Panc1 (cell line): ENCODE measurements around the gene ZBTB8OS. TPM values are rescaled to one million over a fixed set of nuclear protein-coding genes. Genes with fewer than 3 reads are reported as not detected.

Source experiments
- ATAC-seq: fragments of 200-7000 bp; cut with Tn5 transposase; 2 replicates; pipeline ENCODE4 v1.9.1; 2020; ENCODE audit warnings: mild to moderate bottlenecking, moderate library complexity
- BruUV-seq: library from RNA; stranded (reverse); fragments of 400-500 nt; replicated peaks from 2 replicates; lab custom pipeline; 2021; lab: Mats Ljungman, UMichigan
- CTCF ChIA-PET: fragments of 300-600 bp; sonication (Branson Sonifier 250); formaldehyde crosslinking; loops from one replicate; lab custom pipeline; 2022; ENCODE audit warnings: antibody characterized with exemption; lab: Charles Lee
- POLR2A ChIA-PET: fragments of 300-600 bp; sonication (Branson Sonifier 250); formaldehyde crosslinking; loops from one replicate; lab custom pipeline; 2022; ENCODE audit warnings: antibody characterized with exemption; lab: Charles Lee
- DNase-seq: peaks from one replicate; pipeline ENCODE4 v3.0.0-alpha.2; 2010; ENCODE audit warnings: low read depth, low spot score
- H3K27ac ChIP-seq: 2 replicates; pipeline ENCODE4 v1.5.1; 2011; ENCODE audit warnings: mild to moderate bottlenecking, low read length, inconsistent platforms
- H3K27me3 ChIP-seq: fragments of 200-500 bp; sonication (Bioruptor generic); 2 replicates; pipeline ENCODE4 v1.6.0; 2014; ENCODE audit warnings: low read length, inconsistent platforms; ENCODE audit not compliant: control insufficient read depth, insufficient read depth
- H3K36me3 ChIP-seq: fragments of 200-500 bp; sonication (Bioruptor generic); 2 replicates; pipeline ENCODE4 v1.5.1; 2014; ENCODE audit warnings: inconsistent platforms, mild to moderate bottlenecking, low read length, moderate library complexity; ENCODE audit not compliant: control insufficient read depth, insufficient read depth
- H3K4me1 ChIP-seq: 2 replicates; pipeline ENCODE4 v1.5.1; 2011; ENCODE audit warnings: inconsistent platforms, mild to moderate bottlenecking, low read length, moderate library complexity; ENCODE audit not compliant: control insufficient read depth, insufficient read depth
- H3K4me3 ChIP-seq, 2 experiments: 2 replicates each; pipeline ENCODE4 v1.5.1; 2011 to 2012; ENCODE audit warnings: low read depth in 2 of 2, low read length in 2 of 2, mild to moderate bottlenecking in 2 of 2, inconsistent platforms in 1 of 2, moderate library complexity in 1 of 2
- H3K9me3 ChIP-seq: fragments of 200-500 bp; sonication (Bioruptor generic); 2 replicates; pipeline ENCODE4 v1.5.1; 2014; ENCODE audit warnings: low read depth, mild to moderate bottlenecking, inconsistent platforms, low read length, moderate library complexity; ENCODE audit not compliant: control insufficient read depth, insufficient read depth
- POLR2AphosphoS5 ChIP-seq: IDR thresholded peaks from 2 replicates; pipeline ENCODE4 v1.6.1; 2012; ENCODE audit warnings: mild to moderate bottlenecking, low read depth, low read length, moderate library complexity
- REST ChIP-seq, 2 experiments: IDR thresholded peaks; 2 replicates each; pipeline ENCODE4 v1.6.1; 2011 to 2012; ENCODE audit warnings: low read depth in 2 of 2, control low read depth in 1 of 2, low read length in 1 of 2, mild to moderate bottlenecking in 1 of 2, moderate library complexity in 1 of 2; ENCODE audit not compliant: insufficient read depth in 1 of 2
- SIN3A ChIP-seq: IDR thresholded peaks from 2 replicates; pipeline ENCODE4 v1.6.1; 2012; ENCODE audit warnings: low read depth, mild to moderate bottlenecking, low read length, moderate library complexity, borderline replicate concordance; ENCODE audit not compliant: insufficient read depth
- TCF7L2 ChIP-seq: IDR thresholded peaks from 2 replicates; pipeline ENCODE4 v1.6.1; 2011; ENCODE audit warnings: mild to moderate bottlenecking, low read depth, low read length, inconsistent platforms
- in situ Hi-C: cut with HindIII; loops from 2 replicates; pipeline ENCODE4 v1.10.0; 2016; ENCODE audit warnings: low sequenced_read_pairs, low pct_unique_long_range_greater_than_20kb
- intact Hi-C: fragments of 100-400 bp; cut with micrococcal nuclease; formaldehyde crosslinking; loops from one replicate; pipeline ENCODE4 v1.10.0; 2022; ENCODE audit not compliant: unreplicated experiment
- total RNA-seq: library from RNA; stranded (reverse); gene quantifications from one replicate; pipeline ENCODE4 v1.2.1, GENCODE V29; 2021; ENCODE audit not compliant: unreplicated experiment
- TF ChIP-seq, protein P1 (sequence below): fragments of 450-650 bp; IDR thresholded peaks from 2 replicates; pipeline ENCODE4 v1.5.1; 2017; ENCODE audit warnings: mild to moderate bottlenecking

The ZBTB8OS gene
- total RNA-seq, 1 experiment from 2014 or later, result 78.9 TPM

DNA sequence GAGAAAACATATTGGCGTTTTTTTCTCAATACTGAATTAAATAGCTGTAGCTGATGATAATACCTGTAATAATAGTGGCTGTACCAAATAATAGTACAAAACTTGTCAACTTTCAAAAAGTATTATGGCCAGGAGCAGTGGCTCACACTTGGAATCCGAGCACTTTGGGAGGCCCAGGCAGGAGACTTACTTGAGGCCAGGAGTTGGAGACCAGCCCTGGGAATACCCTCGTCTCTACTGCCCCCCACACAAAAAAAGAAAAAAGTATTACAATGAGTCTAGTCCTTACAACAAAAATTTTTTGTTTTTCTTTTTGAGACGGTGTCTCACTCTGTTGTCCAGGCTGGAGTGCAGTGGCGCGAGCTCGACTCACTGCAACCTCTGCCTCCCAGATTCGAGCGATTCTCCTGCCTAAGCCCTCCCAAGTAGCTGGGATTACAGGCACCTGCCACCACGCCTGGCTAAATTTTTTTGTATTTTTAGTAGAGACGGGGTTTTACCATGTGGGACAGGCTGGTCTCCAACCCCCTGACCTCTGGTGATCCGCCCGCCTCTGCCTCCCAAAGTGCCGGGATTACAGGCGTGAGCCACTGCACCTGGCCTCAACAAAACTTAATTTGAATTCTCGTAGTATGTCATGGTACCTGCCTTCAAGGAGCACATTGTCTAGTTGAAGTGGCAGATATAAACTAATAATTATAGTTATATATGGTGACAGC is 2.1 kb upstream of the ZBTB8OS start:
- in situ Hi-C loops, result no loop called here
- no peak for DNase-seq
- no peak for ATAC-seq
- intact Hi-C loops, result no loop called here
- H3K4me3 ChIP-seq, result peak overlapping the region; percentile 93 to 96
- H3K36me3 ChIP-seq, result peaks cover 31% of the 10 kb centered on the region
- TF ChIP-seq REST (IDR thresholded peaks at IDR 0.05; ENCODE audit: insufficient read depth in 1 of 2, low read depth in 2 of 2, low read length in 1 of 2), result no peak
- TF ChIP-seq POLR2AphosphoS5, result no peak
- TF ChIP-seq TCF7L2, result no peak
- TF ChIP-seq, protein P1, sequence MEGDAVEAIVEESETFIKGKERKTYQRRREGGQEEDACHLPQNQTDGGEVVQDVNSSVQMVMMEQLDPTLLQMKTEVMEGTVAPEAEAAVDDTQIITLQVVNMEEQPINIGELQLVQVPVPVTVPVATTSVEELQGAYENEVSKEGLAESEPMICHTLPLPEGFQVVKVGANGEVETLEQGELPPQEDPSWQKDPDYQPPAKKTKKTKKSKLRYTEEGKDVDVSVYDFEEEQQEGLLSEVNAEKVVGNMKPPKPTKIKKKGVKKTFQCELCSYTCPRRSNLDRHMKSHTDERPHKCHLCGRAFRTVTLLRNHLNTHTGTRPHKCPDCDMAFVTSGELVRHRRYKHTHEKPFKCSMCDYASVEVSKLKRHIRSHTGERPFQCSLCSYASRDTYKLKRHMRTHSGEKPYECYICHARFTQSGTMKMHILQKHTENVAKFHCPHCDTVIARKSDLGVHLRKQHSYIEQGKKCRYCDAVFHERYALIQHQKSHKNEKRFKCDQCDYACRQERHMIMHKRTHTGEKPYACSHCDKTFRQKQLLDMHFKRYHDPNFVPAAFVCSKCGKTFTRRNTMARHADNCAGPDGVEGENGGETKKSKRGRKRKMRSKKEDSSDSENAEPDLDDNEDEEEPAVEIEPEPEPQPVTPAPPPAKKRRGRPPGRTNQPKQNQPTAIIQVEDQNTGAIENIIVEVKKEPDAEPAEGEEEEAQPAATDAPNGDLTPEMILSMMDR, result no peak
- no peak for TF ChIP-seq SIN3A
- ChIA-PET POLR2A (interaction anchor here (0.6 kb wide), 1 partner anchor 24 kb away, joined by 4 read pairs; no protein-coding TSS in a partner anchor), CTCF (no interaction called here)
- BruUV-seq, result TSS peak; percentile 78
- H3K9me3 ChIP-seq, result no peaks in the 10 kb centered on the region
- H3K4me1 ChIP-seq, result peaks cover 10% of the 10 kb centered on the region; the same call in 1 of the 2 replicates
- no peaks in the 10 kb centered on the region for H3K27me3 ChIP-seq
- H3K27ac ChIP-seq, result peak overlapping the region; percentile 97

DNA sequence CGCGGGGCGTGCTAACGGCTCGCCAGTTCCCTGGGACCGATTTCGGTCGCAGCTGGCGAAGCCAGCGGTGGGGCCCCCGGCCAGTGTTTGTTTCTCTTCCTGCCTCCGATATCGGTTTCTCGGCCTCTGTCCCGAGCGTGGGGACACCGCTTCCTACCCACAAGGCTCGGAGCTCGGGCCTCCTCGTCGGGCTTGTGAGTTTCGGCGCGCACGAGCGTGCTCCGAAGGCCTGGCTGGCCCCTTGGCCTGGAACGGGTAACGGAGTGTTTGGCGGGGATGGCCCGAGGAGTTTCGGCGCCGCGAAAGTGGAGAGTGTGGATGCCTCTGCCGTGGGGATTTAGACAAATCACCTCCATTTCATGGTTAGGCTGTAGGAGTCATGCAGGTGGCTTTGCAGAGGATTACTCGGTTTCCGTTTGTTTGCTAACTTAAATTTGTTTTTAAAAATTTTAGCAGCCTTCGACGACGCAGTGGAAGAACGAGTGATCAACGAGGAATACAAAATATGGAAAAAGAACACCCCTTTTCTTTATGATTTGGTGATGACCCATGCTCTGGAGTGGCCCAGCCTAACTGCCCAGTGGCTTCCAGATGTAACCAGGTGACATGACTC is 1.2 kb upstream of the ZBTB8OS start:
- Histone ChIP-seq H3K9me3 (no peaks in the 10 kb centered on the region), H3K4me1 (peaks cover 10% of the 10 kb centered on the region; the same call in 1 of the 2 replicates), H3K27me3 (no peaks in the 10 kb centered on the region), H3K27ac (peak overlapping the region; percentile 97), H3K36me3 (peaks cover 27% of the 10 kb centered on the region), H3K4me3 (peak overlapping the region; percentile 93 to 96)
- DNase-seq (peak; percentile 4), ATAC-seq (peak; percentile 21)
- intact Hi-C loops (no loop called here), in situ Hi-C loops (no loop called here)
- peak; percentile 28; the same call in 1 of the 2 replicates for TF ChIP-seq SIN3A
- no peak for TF ChIP-seq TCF7L2
- ChIA-PET POLR2A (interaction anchor here (0.6 kb wide), 2 partner anchors 25 to 330 kb away, joined by 4 read pairs; no protein-coding TSS in a partner anchor), CTCF (interaction anchor here (1.1 kb wide), 1 partner anchor 131 kb away, joined by 4 read pairs; no protein-coding TSS in a partner anchor)
- no TSS peak for BruUV-seq
